CD4-positive, alpha-beta T cell treated with Interleukin-15 for 1 hour (primary cell): ENCODE data around the gene SUPT6H.
"Not testable (repeated sequence)": the region's sequence is repeated elsewhere in the genome, so short reads cannot be mapped to it uniquely, and the experiment has no call there.

ENCODE experiments used
- DNase-seq: peaks from one replicate; pipeline ENCODE4 v3.0.0-alpha.2; 2020

SUPT6H gene

DNA sequence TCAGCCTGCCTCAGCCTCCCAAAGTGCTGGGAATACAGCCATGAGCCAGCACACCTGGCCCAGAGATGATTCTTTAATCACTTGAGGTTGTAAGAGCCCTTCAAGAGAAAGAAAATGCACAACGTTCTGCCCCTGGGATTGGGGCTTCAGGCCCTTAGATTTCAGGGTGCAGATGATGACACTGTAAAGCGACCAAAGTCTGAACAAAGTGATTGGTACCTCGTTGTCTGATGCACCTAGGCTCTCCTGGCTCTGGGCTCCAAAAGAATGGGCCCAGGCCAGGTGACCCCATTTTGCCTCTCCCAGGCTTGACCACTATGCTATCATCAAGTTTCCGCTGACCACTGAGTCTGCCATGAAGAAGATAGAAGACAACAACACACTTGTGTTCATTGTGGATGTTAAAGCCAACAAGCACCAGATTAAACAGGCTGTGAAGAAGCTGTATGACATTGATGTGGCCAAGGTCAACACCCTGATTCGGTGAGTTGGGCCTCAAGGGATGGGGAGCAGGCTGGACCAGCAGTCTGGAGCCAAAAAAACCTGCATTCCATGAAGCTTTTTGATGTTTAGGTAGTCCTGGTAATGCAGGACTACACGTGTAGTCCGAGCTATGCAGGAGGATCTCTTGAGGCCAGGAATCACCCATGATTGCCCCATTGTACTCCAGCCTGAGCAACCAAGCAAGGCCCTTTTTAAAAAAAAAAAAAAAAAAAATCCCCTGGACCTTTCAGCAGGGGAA is 60.6 kb downstream of the SUPT6H start:
- DNase-seq: no peak

DNA sequence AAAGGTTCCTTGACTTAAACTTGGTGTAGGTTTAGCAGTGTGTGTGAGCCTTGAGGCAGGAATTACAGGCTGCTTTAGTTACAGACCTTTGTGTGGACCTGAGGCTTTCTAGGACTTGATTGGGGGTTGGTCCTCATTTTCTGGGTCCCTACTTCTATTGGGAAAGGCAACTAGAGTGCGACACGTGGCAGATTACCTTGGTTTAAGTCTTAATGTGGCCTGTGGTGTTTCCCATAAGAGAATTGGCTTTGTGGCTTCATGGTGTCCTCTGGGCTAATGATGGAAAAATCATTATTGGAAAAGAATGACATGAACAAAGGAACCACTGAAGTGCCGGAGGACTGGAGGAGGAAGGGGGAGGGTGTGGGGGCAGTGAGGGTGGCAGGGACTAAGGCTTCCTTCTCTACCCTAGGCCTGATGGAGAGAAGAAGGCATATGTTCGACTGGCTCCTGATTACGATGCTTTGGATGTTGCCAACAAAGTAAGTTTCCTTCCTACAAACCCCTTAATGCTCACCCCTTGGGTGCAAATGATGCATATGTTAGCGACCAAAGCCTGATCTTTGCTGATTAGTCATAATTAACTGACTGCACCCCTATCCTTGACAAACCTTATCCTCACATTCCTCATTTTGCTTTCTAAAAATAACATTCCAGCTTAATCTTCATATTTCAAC is 61.3 kb downstream of the SUPT6H start:
- DNase-seq: no peak

DNA sequence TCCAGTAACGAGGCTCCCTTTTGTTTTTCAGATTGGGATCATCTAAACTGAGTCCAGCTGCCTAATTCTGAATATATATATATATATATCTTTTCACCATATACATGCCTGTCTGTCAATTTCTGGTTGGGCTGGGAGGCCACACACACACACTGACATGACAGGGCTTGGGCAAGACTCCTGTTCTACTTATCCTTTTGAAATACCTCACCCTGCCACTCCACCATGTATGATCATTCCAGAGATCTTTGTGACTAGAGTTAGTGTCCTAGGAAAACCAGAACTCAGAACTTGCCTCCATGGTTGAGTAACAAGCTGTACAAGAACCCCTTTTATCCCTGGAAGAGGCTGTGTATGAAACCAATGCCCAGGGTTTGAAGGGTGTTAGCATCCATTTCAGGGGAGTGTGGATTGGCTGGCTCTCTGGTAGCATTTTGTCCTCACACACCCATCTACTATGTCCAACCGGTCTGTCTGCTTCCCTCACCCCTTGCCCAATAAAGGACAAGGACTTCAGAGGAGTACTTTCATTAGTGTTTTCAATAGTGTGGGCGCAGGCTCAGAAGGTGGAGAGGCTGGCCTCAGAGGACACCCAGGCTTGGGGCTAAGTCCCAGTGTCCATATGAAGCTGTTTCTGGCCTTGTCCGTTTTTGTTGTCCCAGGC is 62.0 kb downstream of the SUPT6H start:
- DNase-seq: not testable (repeated sequence)

DNA sequence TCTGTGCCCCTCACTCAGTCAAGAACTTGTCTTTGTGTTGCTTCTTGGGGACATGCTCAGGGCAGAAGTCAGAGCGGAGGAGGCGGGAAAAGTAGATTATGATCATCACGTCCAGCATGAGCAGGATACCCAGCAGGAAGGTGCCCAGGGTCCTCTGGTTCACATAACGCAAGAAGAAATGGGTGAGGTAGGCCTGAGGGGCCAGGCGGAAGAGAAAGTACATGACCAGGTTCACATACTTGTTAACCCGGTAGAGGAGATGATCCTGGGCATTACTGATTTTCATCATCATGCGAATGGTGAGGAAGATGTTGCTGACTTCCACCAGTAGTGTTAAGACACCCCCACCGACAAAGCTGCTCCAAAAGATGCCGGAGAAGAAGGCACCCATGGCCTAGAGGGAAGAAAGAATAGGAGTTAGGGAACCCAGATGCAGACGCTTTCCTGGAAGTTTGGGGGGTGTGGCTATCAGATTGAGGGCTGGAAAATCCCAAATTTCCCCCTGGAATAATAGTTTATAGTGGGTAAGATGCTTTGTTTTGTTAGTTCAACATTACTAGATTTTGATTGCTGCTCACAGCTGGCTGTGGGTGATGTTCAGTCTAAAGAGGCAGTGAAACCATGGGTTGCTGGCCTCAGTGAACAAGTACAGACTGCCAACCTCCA is 62.6 kb downstream of the SUPT6H start:
- no peak for DNase-seq

DNA sequence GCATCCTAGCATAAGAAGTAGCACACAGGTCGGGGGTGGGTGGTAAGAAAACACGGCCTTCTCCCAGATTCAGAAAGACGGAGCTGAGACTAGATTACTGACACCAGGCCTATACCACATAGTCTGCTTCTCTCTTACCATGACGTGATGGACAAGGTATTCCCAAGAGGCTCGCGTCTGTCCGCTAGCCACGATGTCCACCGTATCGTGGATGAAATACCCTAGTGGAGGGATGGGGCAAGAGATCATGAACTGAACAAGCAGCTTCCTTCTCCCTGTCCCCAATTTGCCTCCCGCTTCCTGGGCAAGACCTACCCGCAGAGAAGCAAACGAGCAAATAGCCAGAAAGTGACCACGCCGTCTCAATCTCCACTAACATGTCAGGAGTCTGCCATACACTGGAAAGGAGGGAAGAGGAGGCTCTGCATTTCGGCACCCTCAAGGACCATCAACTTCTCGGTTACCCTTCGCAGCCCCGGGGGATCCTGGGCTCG is 63.2 kb downstream of the SUPT6H start:
- no peak for DNase-seq

DNA sequence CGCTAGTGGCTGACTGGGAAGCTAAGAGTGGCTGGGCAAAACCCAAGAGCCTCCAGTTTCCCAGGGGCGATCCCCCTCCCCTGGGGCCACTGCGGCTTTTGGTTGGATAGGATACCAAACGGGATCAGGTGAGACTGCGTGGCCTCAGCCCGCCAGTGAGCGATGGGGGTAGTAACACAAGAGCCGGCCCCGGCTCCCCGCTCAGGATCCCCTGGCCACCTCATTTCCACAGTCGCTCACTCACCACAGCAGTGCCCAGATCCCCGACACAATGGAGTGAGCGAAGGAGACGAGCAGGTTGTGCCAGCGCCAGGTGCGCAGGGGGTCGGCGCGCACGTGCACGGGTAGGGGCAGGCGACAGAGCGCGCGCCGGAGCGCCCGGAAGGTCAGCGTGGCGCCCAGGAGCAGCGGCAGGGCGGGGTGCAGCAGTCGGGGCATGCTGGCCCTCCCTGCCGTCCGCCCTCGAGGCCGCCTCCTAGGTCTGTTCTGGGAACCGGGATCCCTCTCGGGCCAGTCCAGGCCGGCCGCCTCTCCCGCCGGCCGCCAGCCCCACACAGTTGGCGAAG is 63.7 kb downstream of the SUPT6H start:
- no peak for DNase-seq

DNA sequence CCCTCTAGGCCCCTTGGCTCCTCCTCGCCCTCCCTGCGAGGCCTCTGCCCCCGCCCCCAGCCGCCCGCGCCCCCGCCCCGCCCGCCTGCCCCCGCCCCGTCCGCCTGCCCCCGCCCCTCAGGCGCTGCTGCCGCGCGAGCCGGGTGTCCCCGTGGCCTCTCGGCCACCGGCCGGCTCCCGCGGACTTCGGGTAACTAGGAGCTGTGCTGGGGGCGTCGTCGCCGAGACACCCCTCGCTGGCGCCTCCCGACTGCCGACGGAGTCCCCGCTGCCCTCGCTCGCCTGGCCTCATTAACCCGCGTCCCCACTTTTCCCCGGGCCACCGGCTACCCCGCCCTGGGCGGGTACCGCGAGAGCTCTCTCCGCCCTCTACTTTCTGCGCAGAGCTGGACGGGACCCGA is 64.2 kb downstream of the SUPT6H start, which contains the start of gene TLCD1:
Gene TLCD1 (minus strand): TSS at position 8 of the 401 bp plus-strand sequence. CDS start 136 bp downstream, outside the sequence.
- DNase-seq: peak; percentile 63

DNA sequence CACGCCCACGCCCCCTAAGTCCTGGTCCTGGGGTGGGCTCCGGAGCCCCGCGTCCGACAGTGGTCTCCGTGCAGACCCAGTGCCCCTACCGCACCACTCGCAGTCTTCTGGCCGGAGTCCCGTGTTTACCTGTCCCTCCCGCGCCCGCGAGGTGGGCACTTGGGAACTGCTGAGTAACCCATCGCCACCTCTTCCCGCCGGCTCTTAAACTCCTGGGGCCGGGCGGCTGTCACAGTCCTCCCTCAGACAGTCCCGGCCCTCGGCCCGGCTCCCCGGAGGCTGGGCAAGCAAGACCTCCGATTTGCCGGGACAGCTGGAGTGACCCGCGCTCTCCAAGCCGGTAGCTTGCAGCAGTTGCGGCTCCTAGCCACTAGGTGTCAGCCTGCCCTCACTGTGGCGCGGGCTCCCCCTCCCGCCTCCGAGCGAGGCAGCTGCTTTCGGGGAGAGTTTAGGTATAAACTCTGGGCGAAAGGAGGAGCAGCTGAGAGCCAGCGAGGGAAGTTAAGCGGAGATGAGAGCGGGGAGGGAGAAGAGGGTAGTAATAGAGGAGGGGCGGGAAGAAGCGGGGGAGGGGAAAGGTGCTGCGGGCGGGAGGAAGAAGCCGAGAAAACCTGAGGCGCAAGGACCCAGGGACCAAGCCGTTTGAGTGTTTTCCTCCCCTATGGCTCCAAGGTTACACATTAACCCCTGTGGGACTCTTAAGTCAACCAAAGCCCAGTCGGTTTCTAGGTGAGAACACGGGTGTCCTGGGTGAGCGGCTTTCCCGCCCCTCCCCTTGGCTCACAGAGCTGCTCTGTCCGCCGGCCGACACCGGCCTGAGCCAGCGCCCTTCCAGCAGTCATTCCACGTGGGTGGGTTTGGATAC is 64.9 kb downstream of the SUPT6H start:
- DNase-seq: peak; percentile 89

DNA sequence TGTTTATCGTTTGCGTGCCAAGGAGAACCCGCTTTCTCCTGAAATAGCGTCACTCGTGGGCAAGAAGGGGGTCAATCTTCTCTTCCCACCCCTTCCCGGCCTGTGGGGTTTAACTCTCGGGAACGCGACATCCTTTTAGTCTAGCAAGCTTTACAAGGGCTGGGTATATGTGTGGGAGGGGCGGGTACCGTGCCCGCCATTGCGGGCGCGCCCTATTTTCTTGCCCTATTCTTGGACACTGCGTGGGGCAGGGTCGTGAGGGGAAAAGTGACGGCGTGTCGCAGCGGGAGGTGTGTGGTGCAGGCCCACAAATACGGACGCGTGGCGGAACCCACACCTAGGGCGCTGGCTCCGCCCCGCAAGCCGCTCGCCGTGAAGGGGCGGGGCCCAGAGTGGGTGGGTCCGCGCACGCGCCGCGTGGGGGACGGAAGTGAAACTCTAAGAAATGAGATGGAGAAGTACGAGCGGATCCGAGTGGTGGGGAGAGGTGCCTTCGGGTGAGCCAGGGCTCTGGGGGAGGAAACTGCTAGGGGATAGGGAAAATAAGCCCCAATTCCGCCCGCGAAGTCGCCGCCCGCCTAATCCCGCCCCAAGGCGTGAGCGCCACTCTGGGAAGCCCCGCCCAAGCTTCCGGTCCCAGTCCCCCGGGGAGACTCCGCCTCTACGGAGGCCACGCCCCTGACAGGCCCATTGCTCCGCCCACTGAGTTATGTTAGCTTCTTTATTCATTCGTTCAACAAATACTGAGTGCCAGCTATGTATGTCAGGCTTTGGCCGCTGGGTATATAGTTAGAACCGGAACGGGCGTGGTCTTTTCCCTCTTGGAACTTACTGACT is 66.6 kb downstream of the SUPT6H start, which contains the start of gene NEK8:
Gene NEK8 (plus strand): TSS at position 425 of the 837 bp plus-strand sequence. CDS start 26 bp downstream, at position 451.
- peak; percentile 95 for DNase-seq

DNA sequence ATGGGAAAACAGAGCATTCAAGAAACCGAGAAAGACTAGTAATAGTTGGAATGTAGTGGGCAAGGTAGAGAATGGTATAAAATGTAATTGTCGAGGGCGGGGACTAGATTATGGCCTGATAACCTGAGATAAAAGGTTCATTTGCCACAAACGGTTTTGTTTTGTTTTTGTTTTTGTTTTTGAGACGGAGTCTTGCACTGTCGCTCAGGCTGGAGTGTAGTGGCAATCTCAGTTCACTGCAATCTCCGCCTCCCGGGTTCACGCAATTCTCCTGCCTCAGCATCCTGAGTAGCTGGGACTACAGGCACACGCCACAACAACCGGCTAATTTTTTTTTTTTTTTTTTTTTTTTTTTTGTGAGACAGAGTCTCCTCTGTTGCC is 67.9 kb downstream of the SUPT6H start:
- no peak for DNase-seq

DNA sequence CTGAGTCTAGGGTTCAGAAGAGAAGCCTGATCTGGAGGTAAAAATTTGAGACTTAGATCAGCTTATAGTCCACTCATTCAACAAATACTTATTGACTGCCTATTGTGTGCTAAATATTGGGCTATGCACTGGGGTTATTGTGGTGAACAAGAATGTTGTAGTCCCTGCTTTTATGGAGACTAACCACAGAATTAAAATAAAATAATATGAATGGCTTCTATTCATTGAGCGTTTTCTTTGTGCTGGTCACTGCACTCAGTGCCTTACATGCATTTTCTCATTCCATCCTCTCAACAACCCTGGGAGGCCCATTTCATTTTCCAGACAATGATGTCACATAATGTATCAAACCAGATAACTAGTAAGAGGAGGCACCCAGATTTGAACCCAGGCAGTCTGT is 71.3 kb downstream of the SUPT6H start:
- no peak for DNase-seq

DNA sequence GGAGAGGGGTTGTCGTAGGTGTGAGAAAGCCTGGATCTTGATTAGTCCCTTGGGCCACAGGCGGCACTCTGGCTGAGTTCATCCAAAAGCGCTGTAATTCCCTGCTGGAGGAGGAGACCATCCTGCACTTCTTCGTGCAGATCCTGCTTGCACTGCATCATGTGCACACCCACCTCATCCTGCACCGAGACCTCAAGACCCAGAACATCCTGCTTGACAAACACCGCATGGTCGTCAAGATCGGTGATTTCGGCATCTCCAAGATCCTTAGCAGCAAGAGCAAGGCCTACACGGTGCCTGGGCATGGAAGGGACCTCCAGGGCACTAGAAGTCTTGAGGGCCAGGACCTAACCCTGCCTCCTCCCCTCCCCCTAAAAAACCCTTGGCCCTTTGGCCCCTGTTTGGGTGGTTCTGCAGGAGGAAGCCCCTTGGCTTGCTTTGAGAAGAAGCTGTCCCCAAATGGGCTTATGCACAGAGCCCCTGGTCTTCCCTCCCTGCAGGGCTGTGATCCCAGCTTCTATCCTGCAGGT is 72.8 kb downstream of the SUPT6H start:
- no peak for DNase-seq

DNA sequence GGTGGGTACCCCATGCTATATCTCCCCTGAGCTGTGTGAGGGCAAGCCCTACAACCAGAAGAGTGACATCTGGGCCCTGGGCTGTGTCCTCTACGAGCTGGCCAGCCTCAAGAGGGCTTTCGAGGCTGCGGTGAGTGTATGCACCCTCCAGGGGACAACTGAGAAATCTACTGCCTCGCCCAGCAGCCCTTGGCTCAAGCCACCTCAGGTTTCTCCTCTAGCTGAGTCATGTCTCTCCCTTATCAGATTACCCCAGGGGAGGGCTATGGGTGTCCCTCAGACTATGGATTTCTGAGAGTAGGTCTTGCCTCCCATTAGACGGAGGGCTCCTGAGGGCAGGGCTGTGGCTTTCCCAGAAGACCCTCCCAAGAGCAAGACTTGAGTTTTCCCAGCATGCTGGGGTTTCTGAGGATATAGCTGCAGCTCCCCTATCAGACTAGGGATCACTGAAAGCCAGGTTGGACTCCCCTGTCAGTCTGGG is 73.3 kb downstream of the SUPT6H start:
- DNase-seq: no peak

DNA sequence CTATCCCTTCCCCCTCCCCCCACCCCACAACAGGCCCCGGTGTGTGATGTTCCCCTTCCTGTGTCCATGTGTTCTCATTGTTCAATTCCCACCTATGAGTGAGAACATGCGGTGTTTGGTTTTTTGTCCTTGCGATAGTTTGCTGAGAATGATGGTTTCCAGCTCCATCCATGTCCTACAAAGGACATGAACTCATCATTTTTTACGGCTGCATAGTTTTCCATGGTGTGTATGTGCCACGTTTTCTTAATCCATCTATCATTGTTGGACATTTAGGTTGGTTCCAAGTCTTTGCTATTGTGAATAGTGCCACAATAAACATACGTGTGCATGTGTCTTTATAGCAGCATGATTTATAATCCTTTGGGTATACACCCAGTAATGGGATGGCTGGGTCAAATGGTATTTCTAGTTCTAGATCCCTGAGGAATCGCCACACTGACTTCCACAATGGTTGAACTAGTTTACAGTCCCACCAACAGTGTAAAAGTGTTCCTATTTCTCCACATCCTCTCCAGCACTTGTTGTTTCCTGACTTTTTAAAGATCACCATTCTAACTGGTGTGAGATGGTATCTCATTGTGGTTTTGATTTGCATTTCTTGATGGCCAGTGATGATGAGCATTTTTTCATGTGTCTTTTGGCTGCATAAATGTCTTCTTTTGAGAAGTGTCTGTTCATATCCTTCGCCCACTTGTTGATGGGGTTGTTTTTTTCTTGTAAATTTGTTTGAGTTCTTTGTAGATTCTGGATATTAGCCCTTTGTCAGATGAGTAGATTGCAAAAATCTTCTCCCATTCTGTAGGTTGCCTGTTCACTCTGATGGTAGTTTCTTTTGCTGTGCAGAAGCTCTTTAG is 74.1 kb downstream of the SUPT6H start:
- DNase-seq: not testable (repeated sequence)

DNA sequence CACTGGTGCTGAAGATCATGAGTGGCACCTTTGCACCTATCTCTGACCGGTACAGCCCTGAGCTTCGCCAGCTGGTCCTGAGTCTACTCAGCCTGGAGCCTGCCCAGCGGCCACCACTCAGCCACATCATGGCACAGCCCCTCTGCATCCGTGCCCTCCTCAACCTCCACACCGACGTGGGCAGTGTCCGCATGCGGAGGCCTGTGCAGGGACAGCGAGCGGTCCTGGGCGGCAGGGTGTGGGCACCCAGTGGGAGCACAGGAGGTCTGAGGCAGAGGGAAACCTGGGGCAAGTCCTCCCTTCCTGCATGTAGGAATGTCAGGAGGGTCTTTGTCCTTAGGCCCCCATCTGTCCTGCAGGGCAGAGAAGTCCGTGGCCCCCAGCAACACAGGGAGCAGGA is 75.3 kb downstream of the SUPT6H start:
- no peak for DNase-seq

DNA sequence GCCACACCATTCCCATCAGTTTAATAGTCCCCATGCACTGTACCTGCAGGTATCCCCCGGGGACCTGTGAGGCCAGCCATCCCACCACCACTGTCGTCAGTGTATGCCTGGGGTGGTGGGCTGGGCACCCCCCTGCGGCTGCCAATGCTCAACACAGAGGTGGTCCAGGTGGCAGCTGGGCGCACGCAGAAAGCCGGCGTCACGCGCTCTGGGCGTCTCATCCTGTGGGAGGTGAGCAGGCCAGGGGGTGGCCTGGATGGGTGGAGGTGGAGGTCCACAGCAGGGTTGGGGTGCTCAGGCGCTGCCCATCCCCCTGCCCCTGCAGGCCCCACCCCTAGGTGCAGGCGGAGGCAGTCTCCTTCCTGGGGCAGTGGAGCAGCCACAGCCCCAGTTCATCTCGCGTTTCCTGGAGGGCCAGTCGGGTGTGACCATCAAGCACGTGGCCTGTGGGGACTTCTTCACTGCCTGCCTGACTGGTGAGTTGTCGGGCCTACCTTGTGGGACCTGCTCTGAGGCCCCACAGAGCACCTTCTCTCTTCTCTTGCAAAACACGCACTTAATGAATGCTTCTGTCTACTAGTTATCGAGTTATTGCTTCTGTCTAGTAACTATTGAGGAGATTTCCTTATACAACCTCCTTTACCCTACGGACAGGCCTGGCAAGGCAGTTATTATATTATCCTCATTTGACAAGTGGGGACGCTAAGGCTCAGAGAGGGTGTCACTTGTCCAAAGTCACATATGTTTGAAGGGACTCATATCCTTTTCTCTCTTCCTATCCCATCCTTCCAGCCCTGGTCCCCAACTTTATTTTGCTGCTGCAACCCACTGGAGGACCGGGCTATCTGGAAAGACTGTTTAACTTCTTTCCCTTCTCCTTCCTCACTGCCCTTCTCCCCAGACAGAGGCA is 76.0 kb downstream of the SUPT6H start:
- DNase-seq: peak; percentile 86

DNA sequence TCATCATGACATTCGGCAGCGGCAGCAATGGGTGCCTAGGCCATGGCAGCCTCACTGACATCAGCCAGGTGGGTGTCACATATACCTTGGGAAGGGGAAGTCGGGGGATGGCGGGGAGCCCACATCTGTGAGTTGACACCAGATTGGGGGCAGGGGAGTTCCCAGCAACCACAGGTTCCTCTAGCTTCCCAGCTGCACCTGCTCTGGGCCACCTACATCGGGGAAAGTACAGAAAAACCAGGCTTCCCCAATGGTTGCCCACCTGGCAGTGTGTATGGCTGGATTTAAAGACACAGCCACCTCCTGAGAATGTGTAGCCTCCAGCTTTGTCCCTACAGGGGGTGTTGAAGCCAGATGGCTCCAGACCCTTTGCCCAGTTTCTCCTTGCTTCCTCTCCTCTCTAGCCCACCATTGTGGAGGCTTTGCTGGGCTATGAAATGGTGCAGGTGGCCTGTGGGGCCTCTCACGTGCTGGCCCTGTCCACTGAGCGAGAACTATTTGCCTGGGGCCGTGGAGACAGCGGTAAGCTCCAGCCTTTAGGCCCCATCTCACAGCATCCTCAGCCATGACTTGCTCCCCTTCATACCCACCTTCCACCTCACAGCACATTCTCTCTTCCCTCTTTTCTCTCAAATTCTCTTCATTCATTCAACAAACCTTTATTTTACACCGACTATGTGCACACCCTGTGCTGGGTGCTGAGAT is 76.8 kb downstream of the SUPT6H start:
- peak; percentile 89 for DNase-seq
